GM13976 (cell line): ENCODE measurements around the gene ACOT12.

ENCODE experiments used
- DNase-seq: peaks from one replicate; pipeline ENCODE4 v3.0.0; 2012; ENCODE audit warnings: low spot score
- CTCF ChIP-seq: IDR thresholded peaks from 2 replicates; pipeline ENCODE4 v1.5.1; 2012; ENCODE audit warnings: borderline replicate concordance, mild to moderate bottlenecking; ENCODE audit not compliant: insufficient read depth; ENCODE audit errors: extremely low read depth, missing control alignments, control extremely low read depth
- in situ Hi-C: fragments of 300-500 bp; cut with MboI; formaldehyde crosslinking; loops from one replicate; pipeline ENCODE4 v1.12.0; 2022; ENCODE audit warnings: low sequenced_read_pairs, mixed read lengths, inconsistent platforms; ENCODE audit not compliant: unreplicated experiment

ACOT12 gene

GRCh38 chr5:81315336-81315735, 78.6 kb downstream of the ACOT12 start:
- DNase-seq, result no peak
- in situ Hi-C loops, result no loop called here
- no peak for TF ChIP-seq CTCF

DNA sequence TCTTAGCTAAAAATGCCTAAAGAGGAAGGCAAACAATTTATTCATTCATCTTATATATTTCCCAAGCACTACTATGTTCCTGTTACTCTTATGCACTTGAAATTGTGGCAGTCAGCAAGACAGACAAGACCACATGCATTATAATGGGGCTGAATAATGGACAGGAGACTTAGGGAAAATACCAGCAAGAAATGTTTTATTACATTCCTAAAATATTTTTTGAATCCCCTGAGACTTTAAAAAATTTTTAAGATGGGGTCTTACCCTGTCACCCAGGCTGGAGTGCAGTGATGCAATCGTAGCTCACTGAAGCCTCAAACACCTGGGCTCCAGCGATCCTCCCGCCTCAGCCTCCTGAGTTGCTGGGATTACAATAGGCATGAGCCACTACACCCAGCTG, 79.4 kb downstream of the ACOT12 start:
- in situ Hi-C loops, result no loop called here
- TF ChIP-seq CTCF, result no peak
- no peak for DNase-seq

GRCh38 chr5:81313686-81314085, 80.2 kb downstream of the ACOT12 start:
- DNase-seq, result no peak
- TF ChIP-seq CTCF, result no peak
- in situ Hi-C loops, result no loop called here

- TF ChIP-seq CTCF, result no peak
- no peak for DNase-seq
- in situ Hi-C loops, result no loop called here
Observed at GRCh38 chr5:81313278-81313677, 80.7 kb downstream of the ACOT12 start.

DNA sequence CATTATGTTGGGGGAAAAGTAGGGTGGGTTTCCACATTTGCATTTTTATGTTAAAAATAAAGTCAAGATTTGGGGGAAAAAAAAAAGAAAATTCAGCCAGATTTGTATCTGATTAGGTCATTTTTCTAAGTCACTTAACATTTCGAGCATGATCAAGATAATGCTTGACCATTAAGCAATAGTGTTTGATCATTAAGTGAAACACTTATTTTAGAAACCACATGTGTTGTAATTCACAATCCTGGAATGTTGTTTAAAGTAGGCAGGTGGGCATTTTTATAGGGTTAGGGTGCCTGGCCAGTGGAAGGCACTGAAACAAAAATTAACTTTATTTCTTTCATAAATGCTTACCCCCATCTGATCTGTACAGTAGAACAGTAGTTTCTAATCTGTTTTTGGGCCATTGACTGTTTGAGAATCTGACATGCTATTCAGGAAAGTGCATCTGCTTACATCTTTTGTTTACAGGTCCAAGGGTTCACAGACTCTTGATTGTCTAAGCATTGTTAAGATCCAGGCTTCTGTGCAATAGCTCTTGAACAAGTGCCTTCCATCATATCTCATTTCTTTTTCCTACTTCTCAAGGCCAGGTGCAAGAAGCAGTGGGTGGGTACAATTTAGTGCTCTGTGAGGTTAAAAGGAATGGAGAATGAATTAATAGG, 83.4 kb downstream of the ACOT12 start:
- in situ Hi-C loops, result no loop called here
- TF ChIP-seq CTCF, result no peak
- no peak for DNase-seq

DNA sequence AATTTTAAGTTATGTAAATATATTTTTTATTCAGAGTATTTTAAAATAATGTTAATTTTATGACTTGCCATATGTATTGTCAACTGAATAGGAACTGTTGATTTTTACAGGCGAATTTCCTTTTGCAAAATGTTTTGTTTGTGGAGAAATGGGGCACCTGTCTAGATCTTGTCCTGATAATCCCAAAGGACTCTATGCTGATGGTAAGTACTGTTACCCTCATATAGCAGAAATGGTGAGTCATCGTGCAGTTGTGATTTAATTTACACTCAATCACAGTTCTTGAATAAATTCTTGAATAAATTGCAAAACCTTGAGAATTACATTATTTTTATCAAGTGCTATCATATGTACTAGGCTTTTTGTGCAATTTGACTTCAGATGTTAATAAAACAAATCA, 85.1 kb downstream of the ACOT12 start:
- in situ Hi-C loops, result no loop called here
- no peak for TF ChIP-seq CTCF
- no peak for DNase-seq
